GM18517 (cell line): ENCODE results near the gene COL9A1.

ENCODE experiments used
- ATAC-seq: cut with Tn5 transposase; IDR thresholded peaks from one replicate; pipeline ENCODE4 v1.9.1; 2021; ENCODE audit warnings: mild to moderate bottlenecking, moderate library complexity; ENCODE audit not compliant: unreplicated experiment

The COL9A1 gene

GRCh38 chr6:70176842-70177550 is 125.9 kb downstream of the COL9A1 start:
- no peak for ATAC-seq

DNA sequence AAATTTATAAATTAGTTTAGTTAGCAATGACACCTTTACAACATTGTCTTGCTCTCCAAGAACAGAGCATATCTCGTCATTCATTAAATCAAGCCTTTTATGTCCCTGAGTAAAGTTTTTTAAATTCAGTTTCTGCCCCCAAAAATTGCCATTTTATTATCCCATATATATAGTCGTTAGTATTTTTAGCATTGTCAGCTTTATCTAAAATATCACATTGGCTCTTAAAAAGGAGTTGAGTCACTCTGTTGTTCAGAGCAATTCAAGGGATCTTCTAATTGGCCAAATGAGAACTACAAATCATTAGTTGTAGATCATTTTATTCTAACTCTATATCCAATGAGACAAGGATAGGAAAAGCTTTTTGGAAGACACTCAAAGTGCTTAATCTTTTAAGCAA is 127.1 kb downstream of the COL9A1 start:
- no peak for ATAC-seq

DNA sequence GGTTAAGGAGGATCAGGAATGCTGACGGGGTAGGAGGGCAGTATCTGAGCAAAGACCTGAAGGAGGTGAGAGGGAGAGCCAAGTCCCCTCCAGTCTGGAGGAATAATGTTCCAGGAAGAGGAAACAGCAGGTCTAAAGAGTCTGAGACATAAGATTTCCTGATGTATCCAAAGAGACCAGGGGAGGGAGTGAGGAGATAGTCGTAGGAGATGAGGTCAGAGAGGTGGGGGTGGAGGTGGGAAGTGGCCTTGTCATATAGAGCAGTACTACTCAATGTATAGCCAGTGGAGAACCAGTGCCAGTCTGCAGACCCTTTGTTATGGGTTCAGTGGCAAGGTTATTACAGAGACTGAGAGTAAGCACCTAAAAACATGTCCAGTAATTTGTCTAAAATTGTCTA is 130.6 kb downstream of the COL9A1 start:
- ATAC-seq, result no peak

- no peak for ATAC-seq
These were observed 131.6 kb downstream of the COL9A1 start for GRCh38 chr6:70171236-70171635.

- no peak for ATAC-seq
These were observed 134.1 kb downstream of the COL9A1 start for GRCh38 chr6:70168681-70169377.
